ENCODE data around the gene GLYR1. TPM values are rescaled to one million over a fixed set of nuclear protein-coding genes. Genes with fewer than 3 reads are reported as not detected.

The GLYR1 gene
- total and polyA plus RNA-seq, 4 donors, result 18.1 to 50.2 (median 40.6) TPM

GRCh38 chr16:4876646-4877379 is 29.7 kb upstream of the GLYR1 start:
- no peak overlapping the region for H3K4me3 ChIP-seq (ENCODE audit: low read depth in 1 of 3, low read length in 3 of 3)
- H3K9me3 ChIP-seq (ENCODE audit: control insufficient read depth in 4 of 4, low read length in 3 of 4), result no peaks in the 10 kb centered on the region
- no peak for TF ChIP-seq CTCF (IDR thresholded peaks at IDR 0.05; ENCODE audit: low read depth, low read length, missing input control)
- TF ChIP-seq MAX (IDR thresholded peaks at IDR 0.05), result no peak
- no peak for TF ChIP-seq EGR1 (IDR thresholded peaks at IDR 0.05; ENCODE audit: low read depth in 2 of 2)
- TF ChIP-seq, protein P1, sequence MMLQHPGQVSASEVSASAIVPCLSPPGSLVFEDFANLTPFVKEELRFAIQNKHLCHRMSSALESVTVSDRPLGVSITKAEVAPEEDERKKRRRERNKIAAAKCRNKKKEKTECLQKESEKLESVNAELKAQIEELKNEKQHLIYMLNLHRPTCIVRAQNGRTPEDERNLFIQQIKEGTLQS (IDR thresholded peaks at IDR 0.05), result no peak
- TF ChIP-seq, protein P2, sequence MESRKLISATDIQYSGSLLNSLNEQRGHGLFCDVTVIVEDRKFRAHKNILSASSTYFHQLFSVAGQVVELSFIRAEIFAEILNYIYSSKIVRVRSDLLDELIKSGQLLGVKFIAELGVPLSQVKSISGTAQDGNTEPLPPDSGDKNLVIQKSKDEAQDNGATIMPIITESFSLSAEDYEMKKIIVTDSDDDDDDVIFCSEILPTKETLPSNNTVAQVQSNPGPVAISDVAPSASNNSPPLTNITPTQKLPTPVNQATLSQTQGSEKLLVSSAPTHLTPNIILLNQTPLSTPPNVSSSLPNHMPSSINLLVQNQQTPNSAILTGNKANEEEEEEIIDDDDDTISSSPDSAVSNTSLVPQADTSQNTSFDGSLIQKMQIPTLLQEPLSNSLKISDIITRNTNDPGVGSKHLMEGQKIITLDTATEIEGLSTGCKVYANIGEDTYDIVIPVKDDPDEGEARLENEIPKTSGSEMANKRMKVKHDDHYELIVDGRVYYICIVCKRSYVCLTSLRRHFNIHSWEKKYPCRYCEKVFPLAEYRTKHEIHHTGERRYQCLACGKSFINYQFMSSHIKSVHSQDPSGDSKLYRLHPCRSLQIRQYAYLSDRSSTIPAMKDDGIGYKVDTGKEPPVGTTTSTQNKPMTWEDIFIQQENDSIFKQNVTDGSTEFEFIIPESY (IDR thresholded peaks at IDR 0.05), result no peak
- no peak for TF ChIP-seq JUND (IDR thresholded peaks at IDR 0.05)
- no peak for TF ChIP-seq HNF4A (conservative IDR thresholded peaks at IDR 0.05)
- TF ChIP-seq RAD21 (IDR thresholded peaks at IDR 0.05), result no peak
- TF ChIP-seq HNF4G (IDR thresholded peaks at IDR 0.05), result no peak
- no peak for TF ChIP-seq NR2F2 (IDR thresholded peaks at IDR 0.05)
- no peak for TF ChIP-seq REST (IDR thresholded peaks at IDR 0.05)
- TF ChIP-seq YY1 (IDR thresholded peaks at IDR 0.05), result no peak
- H3K4me1 ChIP-seq (ENCODE audit: control insufficient read depth in 4 of 4, insufficient read depth in 4 of 4, low read length in 3 of 4), result no peaks in the 10 kb centered on the region
- H3K9ac ChIP-seq (ENCODE audit: low read depth in 1 of 2, low read length in 2 of 2), result no peak overlapping the region
- H3K27me3 ChIP-seq (ENCODE audit: control insufficient read depth in 4 of 4, insufficient read depth in 4 of 4, low read length in 3 of 4), result no peaks in the 10 kb centered on the region
- H3K27ac ChIP-seq (ENCODE audit: low read depth in 1 of 2, low read length in 2 of 2), result no peak overlapping the region
- no peak for DNase-seq (ENCODE audit: low spot score)
- 91% methylated on average over 11 of the region's 11 CpGs for WGBS
- peaks cover 21 to 90% (median 68%) of the 10 kb centered on the region in 4 donors for H3K36me3 ChIP-seq (ENCODE audit: control insufficient read depth in 4 of 4, insufficient read depth in 3 of 4, low read depth in 1 of 4, low read length in 3 of 4)

GRCh38 chr16:4874666-4875065 is 27.6 kb upstream of the GLYR1 start:
- no peak for DNase-seq (ENCODE audit: low spot score)
- H3K9ac ChIP-seq (ENCODE audit: low read depth in 1 of 2, low read length in 2 of 2), result no peak overlapping the region
- WGBS, result 79% methylated on average over 8 of the region's 8 CpGs
- TF ChIP-seq NR2F2 (IDR thresholded peaks at IDR 0.05), result no peak
- no peak for TF ChIP-seq RAD21 (IDR thresholded peaks at IDR 0.05)
- TF ChIP-seq, protein P1 (IDR thresholded peaks at IDR 0.05), result no peak
- TF ChIP-seq, protein P2 (IDR thresholded peaks at IDR 0.05), result no peak
- TF ChIP-seq FOXA1 (IDR thresholded peaks at IDR 0.05), result no peak
- TF ChIP-seq EGR1 (IDR thresholded peaks at IDR 0.05; ENCODE audit: low read depth in 2 of 2), result no peak
- no peak for TF ChIP-seq HNF4A (conservative IDR thresholded peaks at IDR 0.05)
- no peak for TF ChIP-seq TAF1 (conservative IDR thresholded peaks at IDR 0.05)
- TF ChIP-seq CTCF (IDR thresholded peaks at IDR 0.05; ENCODE audit: low read depth, low read length, missing input control), result no peak
- TF ChIP-seq HNF4G (IDR thresholded peaks at IDR 0.05), result no peak

More at GRCh38 chr16:4874666-4875065, 27.6 kb upstream of the GLYR1 start:
- no peaks in the 10 kb centered on the region for H3K4me1 ChIP-seq (ENCODE audit: control insufficient read depth in 4 of 4, insufficient read depth in 4 of 4, low read length in 3 of 4)
- H3K36me3 ChIP-seq (ENCODE audit: control insufficient read depth in 4 of 4, insufficient read depth in 3 of 4, low read depth in 1 of 4, low read length in 3 of 4), result peaks cover 18 to 87% (median 66%) of the 10 kb centered on the region in 4 donors
- H3K27ac ChIP-seq (ENCODE audit: low read depth in 1 of 2, low read length in 2 of 2), result no peak overlapping the region
- no peaks in the 10 kb centered on the region for H3K27me3 ChIP-seq (ENCODE audit: control insufficient read depth in 4 of 4, insufficient read depth in 4 of 4, low read length in 3 of 4)
- H3K4me3 ChIP-seq (ENCODE audit: low read depth in 1 of 3, low read length in 3 of 3), result no peak overlapping the region
- no peaks in the 10 kb centered on the region for H3K9me3 ChIP-seq (ENCODE audit: control insufficient read depth in 4 of 4, low read length in 3 of 4)
